CD4-positive, alpha-beta T cell treated with Interleukin-6 for 4 hours (primary cell): Measurements from ENCODE around the gene PML.

Source experiments
- DNase-seq: peaks from one replicate; pipeline ENCODE4 v3.0.0-alpha.2; 2020; ENCODE audit warnings: mixed read lengths

The PML gene, protein sequence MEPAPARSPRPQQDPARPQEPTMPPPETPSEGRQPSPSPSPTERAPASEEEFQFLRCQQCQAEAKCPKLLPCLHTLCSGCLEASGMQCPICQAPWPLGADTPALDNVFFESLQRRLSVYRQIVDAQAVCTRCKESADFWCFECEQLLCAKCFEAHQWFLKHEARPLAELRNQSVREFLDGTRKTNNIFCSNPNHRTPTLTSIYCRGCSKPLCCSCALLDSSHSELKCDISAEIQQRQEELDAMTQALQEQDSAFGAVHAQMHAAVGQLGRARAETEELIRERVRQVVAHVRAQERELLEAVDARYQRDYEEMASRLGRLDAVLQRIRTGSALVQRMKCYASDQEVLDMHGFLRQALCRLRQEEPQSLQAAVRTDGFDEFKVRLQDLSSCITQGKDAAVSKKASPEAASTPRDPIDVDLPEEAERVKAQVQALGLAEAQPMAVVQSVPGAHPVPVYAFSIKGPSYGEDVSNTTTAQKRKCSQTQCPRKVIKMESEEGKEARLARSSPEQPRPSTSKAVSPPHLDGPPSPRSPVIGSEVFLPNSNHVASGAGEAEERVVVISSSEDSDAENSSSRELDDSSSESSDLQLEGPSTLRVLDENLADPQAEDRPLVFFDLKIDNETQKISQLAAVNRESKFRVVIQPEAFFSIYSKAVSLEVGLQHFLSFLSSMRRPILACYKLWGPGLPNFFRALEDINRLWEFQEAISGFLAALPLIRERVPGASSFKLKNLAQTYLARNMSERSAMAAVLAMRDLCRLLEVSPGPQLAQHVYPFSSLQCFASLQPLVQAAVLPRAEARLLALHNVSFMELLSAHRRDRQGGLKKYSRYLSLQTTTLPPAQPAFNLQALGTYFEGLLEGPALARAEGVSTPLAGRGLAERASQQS

DNA sequence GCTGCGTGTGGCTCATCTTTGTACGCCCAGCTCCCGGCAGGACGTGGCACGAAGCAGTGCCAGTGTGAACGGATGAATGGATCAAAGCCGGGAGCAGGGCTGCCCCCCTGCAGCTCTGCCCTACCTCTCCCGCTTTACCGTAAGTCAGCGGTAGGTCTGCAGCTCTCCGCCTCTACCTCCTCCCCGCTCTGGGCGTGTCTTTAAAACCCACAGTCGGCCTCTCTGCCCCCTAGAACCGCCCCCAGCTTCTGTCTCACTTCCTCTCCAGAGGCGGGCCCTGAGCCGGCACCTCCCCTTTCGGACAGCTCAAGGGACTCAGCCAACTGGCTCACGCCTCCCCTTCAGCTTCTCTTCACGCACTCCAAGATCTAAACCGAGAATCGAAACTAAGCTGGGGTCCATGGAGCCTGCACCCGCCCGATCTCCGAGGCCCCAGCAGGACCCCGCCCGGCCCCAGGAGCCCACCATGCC, at the start of gene PML:
TSS of gene PML (plus strand) at position 304 of the 471 bp plus-strand sequence. CDS start at position 401, 97 bp downstream.
- DNase-seq, result peak; percentile 97

DNA sequence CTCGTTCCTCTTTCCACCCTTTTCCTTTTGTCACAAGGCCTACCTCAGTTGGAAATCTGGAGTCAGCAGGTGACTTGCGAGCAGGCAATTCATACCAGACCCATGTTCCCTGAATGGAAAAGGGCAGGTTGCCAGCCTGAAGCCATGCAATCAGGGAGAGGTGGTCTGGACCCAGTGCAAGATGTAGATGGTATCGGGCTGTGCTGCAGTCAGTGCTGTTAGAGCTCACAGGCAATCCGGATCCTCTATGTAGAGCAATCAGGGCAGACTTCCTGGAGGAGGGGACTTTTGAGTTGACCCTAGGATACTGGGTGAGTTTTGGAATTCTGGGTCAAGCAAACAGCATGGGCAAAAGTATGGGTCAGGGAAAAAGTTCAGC, 49.4 kb upstream of the PML start:
- DNase-seq, result no peak

DNA sequence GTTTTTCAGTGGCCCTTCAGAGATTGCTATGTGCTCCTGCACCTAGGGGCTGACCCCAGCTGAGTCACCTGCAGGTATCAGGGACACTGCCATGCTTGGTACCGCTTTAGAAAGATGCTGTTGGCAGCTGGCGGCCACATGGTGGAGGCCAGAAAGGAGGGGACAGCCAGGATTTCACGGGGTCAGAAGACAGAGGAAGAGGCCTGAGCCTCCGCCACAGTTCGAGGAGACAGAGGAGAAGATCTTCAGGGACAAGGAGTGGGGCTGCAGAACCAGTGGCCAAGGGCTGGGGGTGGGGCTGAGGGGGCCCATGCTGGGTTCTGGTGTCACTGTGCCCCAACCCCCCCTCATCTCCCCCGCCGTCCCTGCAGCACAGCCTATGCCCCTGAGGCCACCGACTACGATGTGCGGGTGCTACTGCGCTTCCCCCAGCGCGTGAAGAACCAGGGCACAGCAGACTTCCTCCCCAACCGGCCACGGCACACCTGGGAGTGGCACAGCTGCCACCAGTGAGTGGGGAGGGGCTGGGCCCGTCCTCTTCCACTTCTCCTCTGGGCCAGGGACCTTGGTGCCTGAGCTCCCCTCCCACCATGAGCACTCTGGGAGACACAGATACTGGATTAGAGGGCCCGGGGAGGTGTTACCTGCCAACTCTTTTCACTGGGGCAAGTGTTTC, 48.3 kb upstream of the PML start:
- no peak for DNase-seq

DNA sequence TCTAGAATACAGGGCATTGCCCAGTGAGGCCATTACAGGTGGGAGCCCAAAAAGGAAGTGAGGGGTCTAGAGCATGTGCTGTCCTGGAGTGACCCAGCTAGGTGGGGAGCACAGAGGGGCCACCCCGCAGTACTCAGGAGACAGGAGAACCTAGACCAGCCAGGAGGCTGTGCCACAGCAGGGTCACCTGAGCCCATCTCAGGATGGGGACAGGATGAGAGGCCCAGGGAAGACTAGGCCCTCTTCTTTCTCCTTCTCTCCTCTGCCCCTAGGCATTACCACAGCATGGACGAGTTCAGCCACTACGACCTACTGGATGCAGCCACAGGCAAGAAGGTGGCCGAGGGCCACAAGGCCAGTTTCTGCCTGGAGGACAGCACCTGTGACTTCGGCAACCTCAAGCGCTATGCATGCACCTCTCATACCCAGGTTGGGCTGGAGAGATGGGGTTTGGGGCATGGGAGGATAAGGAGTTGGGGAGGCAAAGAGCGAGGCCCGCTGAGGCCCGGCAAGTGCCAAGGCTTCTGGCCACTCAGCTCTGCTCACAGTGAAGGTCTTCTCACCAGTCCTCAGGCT, 47.6 kb upstream of the PML start:
- no peak for DNase-seq

DNA sequence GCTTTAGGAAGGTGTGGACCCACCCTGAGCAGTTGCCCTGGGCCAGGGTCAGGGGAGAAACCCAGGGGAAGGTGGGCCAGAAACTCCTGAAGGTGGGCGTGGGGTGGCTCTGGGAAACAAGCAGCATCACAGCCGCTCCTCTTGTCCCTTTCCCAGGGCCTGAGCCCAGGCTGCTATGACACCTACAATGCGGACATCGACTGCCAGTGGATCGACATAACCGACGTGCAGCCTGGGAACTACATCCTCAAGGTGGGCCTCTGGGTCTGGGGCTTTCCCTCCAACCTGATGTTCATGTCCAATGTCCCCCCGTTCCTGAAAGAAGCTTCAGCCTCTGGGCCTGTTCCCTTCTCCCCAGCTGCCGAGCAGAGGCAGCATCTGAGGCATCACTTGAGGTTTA, 46.9 kb upstream of the PML start:
- DNase-seq, result no peak

DNA sequence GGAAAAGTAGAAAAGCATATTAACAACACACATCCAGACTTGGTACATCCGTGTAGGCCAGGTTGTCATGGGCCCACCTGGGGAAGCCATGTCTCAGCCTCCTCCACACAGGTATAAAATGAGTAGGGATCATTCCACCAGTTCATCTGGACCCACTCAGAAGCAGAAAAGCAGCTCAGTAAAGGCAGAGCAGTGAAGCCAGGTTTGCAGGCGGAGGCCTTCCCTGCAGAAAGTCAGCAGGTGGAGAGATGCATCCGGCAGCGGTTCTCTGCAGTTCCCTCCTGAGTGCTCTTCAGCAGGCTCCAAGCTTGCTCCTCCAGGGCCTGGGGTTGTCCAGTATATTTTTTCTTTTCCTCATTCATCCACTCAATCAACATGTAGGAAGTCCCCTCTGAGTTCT, 46.1 kb upstream of the PML start:
- no peak for DNase-seq

DNA sequence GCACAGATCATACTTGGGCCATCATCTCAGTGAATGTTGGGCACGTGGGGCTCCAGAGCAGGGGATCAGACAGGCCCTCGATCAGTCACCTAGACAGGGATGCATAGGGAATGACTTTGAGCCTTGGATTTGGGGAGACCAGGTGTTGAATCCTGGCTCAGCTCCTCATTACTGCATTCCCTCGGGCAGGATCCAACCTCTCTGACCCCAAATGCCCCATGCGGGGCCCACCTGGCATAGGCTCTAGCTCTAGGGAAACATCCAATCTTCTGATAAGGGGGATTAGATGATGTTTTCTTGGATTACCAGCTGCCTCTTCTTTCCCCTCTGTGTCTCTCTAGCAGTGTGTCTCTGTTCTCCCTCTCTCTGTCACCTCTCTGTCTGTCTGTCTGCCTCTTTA, 45.5 kb upstream of the PML start:
- no peak for DNase-seq

DNA sequence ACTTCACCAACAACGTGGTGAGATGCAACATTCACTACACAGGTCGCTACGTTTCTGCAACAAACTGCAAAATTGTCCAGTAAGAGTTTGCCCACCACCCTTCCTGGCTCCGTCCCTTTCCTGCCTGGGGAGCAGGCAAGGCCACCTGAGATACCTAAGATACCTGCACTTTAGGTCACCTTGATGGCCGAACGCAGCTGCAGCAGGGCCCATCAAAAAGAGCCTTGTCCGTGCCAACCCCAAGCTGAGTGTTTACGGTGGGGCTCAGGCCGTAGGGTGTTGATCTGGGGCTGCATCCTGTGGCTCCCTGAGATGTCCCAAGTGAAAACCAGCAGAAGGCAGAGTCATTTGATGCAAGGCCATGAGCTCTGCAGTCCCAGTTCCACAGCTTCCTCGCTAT, 45.0 kb upstream of the PML start:
- DNase-seq, result no peak

DNA sequence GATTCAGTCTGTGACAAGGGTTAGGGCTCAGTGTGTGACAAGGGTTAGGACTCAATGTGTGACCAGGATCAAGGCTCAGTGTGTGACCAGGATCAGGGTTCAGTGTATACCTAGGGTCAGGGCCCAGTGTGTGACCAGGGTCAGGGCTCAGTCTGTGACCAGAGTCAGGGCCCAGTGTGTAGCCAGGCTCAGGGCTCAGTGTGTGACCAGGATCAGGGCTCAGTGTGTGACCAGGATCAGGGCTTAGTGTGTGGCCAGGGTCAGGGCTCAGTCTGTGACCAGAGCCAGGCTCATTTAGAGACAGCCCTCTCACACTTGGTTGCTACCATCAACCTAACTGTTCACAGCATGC, 44.1 kb upstream of the PML start:
- no peak for DNase-seq

DNA sequence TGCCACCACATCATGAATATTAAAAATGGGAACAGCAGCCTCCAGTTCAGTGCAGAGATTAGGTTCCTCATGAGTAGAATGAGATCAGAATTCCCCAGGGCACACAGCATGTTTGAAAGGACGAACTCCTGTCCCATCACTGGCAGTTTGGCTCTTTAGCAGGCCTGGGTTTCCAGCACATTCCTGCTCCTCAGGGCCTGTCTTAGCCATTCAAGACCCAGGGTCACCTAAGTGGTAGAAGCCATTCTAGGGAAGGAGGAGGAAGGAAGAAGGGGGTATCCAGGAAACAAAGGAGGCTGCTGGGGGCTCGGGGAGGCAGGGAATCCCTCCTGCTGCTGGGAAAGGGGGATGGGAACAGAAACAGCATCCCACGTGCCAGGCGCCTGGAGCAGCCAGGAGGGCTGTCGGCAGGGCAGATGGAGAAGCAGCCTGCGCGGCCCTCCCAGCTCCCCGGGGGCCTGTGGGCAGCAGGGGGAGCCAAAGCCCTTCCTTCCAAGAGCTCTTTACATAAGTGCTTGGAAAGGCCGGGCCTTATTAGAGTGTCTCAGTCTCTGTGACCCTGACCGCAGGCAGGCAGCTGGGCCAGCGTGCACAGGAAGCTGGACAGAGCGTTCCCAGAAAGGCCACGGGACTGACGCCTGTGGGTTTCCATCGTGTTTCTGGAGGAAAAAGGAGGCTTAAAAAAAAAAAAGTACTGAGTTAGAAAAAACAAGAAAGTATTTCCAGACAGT, 43.5 kb upstream of the PML start:
- DNase-seq, result peak; percentile 83

DNA sequence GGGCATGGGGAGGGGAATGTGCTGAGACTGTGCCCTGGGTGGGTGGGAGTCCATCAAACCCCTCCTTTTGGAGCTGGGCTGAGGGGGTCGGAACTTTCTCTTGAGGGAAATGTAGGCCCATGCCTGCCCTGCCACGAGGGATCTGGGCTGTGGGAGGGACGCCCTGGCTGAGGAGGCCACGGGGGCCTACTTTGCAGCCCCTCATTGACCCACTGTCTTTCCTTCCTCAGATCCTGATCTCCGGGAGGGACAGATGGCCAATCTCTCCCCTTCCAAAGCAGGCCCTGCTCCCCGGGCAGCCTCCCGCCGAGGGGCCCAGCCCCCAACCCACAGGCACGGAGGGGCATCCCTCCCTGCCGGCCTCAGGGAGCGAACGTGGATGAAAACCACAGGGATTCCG, 42.9 kb upstream of the PML start:
- no peak for DNase-seq

DNA sequence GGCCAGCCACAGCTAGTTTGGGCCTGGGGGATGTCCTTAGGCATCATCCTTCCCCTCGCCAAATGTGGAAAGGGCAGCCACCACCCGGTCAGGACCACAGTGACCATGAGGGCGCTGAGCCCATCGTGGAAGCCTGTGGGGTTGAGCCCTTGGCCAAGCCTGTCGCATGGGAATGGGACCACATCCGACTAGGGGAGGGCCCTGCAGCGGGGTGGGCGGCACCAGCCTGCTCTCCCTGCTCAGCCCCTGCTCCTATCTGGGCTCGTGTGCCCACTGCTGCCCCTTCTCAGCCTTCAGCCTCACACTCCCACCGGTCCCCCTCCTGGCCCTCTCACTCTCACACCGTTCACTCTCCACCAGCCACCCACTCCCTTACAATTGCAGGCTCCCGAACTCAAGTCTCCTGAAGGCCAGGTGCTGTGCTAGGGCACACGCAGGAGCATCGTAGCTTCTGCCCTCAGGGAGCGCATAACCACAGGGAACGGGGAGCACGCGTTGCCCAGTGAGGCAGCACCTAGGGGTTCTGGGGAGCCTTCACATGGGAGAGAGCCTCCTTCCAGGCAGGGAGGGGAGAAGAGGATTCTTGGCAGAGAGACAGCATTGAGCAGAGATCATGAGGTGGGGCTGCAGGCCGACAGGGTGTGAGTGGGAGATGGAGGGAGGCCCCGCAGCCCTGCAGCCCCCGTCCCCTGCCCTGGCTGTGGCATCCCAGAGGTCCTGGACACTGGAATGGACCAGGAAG, 42.2 kb upstream of the PML start:
- DNase-seq, result no peak

DNA sequence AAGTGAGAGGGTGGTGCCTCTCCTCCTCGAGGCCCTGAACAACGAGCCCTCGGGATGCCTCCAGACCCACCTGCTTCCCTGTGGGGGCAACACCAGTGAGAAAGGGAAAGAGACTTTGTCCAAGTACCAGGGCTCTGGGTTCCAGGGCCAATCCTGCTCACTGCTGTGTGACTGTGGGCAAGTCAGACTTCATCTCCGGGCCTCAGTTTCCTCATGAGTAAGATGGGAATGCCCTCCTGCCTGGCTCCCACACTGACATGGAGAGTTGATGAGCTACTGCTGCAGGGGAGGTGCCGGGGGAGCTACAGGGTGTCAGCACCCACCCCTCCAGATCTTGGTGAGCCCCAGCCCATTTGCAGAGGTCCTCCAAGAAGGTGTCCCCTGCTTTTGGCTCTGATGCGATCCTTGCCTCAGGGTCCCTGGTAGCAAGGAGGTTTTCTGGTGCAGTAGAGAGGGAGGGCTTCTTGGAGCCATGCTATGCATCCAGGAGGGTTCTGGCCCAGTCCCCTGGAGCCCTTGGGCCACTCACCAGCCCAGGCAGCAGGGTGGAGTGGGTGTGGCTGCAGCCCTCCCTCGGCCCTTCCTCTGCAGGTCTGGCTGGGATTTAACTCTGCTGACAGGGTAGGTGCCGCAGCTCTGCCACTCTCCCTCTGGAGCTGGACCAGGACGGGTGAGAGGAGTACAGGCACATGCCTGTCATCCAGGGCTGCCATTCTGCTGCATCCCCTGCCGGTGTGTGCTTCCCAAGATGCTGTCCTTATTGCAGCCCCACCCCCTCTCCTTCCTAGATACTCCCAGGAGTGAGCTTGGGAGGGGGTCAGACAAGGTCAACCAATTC, 41.4 kb upstream of the PML start:
- DNase-seq, result no peak

DNA sequence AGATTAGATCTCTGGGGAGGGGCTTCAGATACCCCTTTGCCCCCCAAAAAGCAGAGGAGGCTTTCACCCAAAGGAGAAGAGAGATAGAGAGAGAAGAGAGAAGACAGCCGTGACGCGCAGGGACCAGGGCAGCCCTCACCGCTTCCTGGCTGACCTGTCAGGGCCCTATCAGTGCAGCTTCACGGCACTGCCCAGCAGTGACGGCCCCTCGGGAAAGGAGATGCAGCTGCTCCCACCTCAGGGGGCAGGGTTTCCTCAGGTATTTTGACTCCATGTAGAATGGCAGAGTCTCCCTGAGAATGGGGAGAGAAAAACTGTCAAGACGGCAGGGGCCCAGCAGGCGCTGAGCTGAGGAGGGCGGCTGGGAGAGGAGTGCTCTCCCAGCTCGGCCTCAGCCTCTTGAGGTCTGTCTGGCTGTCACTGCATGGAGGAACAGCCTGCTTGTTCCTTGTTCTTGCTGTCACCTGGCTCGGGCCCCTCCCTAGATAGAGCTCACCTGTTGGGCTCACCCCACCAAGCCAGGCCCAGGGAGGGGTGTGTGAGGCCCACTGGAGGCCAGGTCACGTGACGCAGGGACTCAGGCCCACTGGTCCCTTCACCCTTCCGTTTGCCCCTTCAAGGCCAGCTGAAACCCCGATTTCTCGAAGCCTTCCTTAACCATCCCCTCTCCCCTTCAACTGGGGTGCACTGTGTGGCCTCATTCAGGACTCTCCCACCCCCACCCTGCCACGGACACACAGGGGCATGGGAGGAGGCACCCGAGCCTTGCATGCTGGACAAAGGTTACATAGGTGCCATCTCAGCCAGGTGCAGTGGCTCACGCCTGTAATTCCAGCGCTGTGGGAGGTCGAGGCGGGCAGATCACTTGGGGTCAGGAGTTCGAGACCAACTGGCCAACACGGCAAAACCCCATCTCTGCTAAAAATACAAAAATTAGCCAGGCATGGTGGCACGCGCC, 40.0 kb upstream of the PML start:
- DNase-seq, result no peak

DNA sequence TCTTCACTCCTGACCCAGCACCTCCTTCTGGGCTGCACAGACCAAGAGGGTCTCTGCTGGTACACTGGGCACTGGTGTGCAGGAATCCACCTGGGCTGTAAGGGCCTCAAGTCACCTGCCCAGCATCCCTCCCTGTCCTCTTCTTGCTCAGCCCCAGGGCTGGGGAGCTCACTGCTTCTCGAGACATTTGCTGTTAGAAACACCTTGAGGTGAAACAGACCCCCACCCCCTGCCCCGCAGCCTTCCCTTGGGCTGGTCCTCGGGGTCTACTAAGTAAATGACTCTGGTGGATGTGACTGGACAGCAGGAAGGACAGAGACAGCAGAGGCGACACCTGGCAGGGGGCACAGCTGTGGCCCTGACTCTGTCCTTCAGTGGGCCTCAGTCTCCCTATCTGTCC, 39.2 kb upstream of the PML start:
- DNase-seq, result no peak

DNA sequence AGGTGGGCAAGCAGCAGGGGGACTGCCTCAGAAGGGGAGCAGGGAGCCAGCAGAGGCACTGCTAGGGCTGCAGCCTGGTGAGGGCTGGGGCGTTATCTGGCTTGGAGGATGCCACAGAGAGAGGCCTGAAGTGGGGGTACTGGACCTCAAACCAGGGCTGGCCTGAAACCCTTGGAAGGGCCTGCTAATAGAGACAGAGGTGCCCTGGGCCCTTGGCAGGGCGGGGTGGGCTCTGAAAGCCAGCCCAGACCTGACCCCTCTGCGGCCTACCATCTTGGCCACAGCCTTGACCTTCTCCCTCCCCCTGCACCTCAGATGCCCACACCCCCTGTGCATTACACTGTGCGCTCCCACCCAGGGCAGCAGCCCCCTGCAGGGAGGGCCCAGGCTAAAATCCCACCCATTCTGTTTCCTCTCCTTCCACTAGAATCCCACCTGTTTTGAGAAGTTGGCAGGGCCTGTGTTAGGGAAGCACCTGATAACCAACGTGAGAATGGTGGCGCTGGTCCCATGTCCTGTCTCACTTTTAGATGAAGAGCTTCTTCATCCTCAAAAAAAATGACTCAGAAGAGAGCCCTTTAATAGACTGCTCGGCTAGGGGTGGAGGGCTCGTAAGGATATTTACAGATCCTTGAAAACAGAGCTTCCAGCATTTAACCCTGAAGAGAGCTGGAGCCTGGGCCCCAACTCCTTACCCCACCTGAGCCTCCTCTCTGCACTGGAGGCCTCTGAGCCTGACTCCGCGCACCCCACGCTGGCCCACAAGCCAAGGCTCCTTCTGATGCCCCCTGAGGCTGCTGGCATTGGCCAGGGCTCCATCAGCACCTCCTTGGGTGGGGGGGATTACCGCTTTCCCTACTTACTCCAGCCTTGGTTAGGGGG, 38.4 kb upstream of the PML start:
- DNase-seq, result no peak

DNA sequence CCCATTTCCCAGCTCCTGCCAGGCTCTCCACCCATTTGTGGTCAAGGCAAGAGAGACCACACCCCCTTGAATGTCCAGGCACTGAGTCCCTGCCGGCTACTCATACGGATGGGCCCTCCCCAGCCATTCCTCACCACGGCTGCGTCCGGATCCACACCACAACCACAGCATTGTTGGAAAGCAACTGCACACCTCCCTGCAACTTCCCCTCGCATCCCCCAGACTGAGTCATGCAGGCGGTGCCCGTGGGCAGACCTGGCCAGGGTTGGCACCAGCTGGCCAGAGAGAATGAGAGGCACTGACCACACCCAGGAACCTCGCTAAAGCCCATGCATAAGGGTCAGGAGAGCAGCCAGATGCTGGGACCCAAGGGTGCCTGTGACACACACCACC, 37.8 kb upstream of the PML start:
- DNase-seq, result no peak

DNA sequence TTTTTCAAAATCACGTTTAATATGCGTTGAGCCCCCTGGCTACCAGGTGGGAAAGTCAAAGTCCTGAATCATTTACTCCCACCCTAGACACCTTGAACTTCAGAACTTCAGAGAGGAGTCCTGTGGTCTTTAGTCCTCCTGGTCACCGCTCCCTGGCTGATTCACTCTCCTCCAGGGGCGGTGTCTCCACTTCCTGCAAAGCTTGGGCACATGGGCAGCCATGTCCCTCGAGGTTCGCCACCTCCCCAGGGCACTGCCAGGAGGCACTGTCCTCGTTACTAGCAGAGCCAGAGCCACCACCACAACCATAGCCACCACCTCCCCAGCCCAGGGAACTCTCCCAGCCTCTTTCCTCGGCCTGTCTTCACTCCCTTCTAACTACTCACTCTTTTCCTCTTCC, 37.2 kb upstream of the PML start:
- no peak for DNase-seq

DNA sequence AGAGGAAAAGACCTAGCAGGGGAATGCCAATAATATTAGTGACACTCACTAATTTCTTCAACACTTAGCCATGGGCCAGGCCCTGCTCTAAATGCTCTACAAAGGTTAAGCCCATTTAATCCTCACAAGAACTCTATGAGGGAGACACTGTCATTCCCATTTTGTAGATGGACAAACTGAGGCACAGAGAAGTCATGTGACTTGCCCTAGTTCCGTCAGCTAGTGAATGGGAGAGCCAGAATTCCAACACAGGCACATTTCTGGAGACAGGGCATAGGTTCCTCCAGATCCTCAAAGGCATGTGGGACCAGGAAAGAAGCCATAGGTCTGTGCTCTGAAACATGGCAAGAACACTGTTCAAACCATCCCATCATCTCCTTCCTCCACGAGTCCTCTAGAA, 36.7 kb upstream of the PML start:
- no peak for DNase-seq
